GM12874 (cell line): ENCODE measurements around the gene GFPT1.

ENCODE experiments used
- CTCF ChIP-seq: IDR thresholded peaks from 2 replicates; pipeline ENCODE4 v1.5.1; 2011; ENCODE audit warnings: low read depth, mild to moderate bottlenecking, control low read depth, low read length, moderate library complexity; ENCODE audit not compliant: insufficient read depth

GFPT1 gene

GRCh38 chr2:69297216-69297615, 89.8 kb downstream of the GFPT1 start:
- TF ChIP-seq CTCF = no peak

GRCh38 chr2:69296421-69296820, 90.6 kb downstream of the GFPT1 start:
- TF ChIP-seq CTCF = no peak

- TF ChIP-seq CTCF = no peak
These were observed 94.8 kb downstream of the GFPT1 start for GRCh38 chr2:69292256-69292655.

GRCh38 chr2:69291721-69292120, 95.3 kb downstream of the GFPT1 start:
- TF ChIP-seq CTCF = no peak

- no peak for TF ChIP-seq CTCF
These were observed 95.9 kb downstream of the GFPT1 start for GRCh38 chr2:69291004-69291650.

GRCh38 chr2:69288429-69288828, 98.6 kb downstream of the GFPT1 start:
- TF ChIP-seq CTCF = no peak

- TF ChIP-seq CTCF = no peak
These were observed 99.5 kb downstream of the GFPT1 start for GRCh38 chr2:69287544-69287943.

GRCh38 chr2:69285379-69285894, 101.6 kb downstream of the GFPT1 start:
- no peak for TF ChIP-seq CTCF
